Measurements from ENCODE around the gene PIH1D1. TPM values are rescaled to one million over a fixed set of nuclear protein-coding genes. Genes with fewer than 3 reads are reported as not detected.

Gene PIH1D1
- total RNA-seq, 1 experiment from 2014 or later, result 166 TPM

GRCh38 chr19:49497789-49498103, 46.1 kb upstream of the PIH1D1 start:
- Histone ChIP-seq H3K9me3 (ENCODE audit: control insufficient read depth, low read depth, low read length) (no peaks in the 10 kb centered on the region), H2AFZ (ENCODE audit: low read length) (no peak overlapping the region), H3K18ac (ENCODE audit: insufficient read length, low read depth, low read length) (no peak overlapping the region), H2AK5ac (ENCODE audit: insufficient read length, low read length) (no peak overlapping the region), H2BK15ac (ENCODE audit: low read depth, low read length) (no peak overlapping the region), H3K4me1 (ENCODE audit: insufficient read depth, low read length) (no peaks in the 10 kb centered on the region; the same call in none of the 2 replicates), H2BK120ac (ENCODE audit: low read depth, low read length, poor library complexity, severe bottlenecking) (no peak overlapping the region), H3K79me1 (ENCODE audit: insufficient read depth, low read depth, low read length, poor library complexity, severe bottlenecking) (peaks cover 10% of the 10 kb centered on the region), H3K79me2 (ENCODE audit: insufficient read depth, low read length) (peaks cover 4% of the 10 kb centered on the region; the same call in 1 of the 2 replicates), H3K27me3 (ENCODE audit: insufficient read depth, low read length) (no peaks in the 10 kb centered on the region), H3K23me2 (ENCODE audit: insufficient read length, low read depth, low read length, poor library complexity, severe bottlenecking) (peaks cover 6% of the 10 kb centered on the region), H3K9ac (ENCODE audit: extremely low read depth, insufficient read length, low read length) (no peak overlapping the region), H3K23ac (ENCODE audit: insufficient read length, low read depth, low read length) (no peak overlapping the region), H3K27ac (ENCODE audit: insufficient read length, low read depth, low read length) (no peak overlapping the region), H2BK12ac (ENCODE audit: insufficient read length, low read depth, low read length) (no peak overlapping the region), H3T11ph (ENCODE audit: low read length) (no peak overlapping the region), H4K20me1 (ENCODE audit: control insufficient read depth, insufficient read depth, insufficient read length) (no peaks in the 10 kb centered on the region), H3K4ac (ENCODE audit: low read depth, low read length) (no peak overlapping the region), H2BK5ac (ENCODE audit: insufficient read length, low read length) (no peak overlapping the region), H4K5ac (ENCODE audit: insufficient read length, low read depth, low read length) (no peak overlapping the region), H2BK20ac (ENCODE audit: low read depth, low read length, poor library complexity, severe bottlenecking) (no peak overlapping the region), H3K56ac (ENCODE audit: insufficient read length, low read depth, low read length) (no peak overlapping the region), H4K8ac (replicated peaks; ENCODE audit: insufficient read length, low read depth, low read length) (no peak overlapping the region), H3K14ac (ENCODE audit: insufficient read depth, low read length) (no peak overlapping the region), H3K4me2 (ENCODE audit: insufficient read depth, insufficient read length, low read length) (peak overlapping the region; percentile 88), H4K91ac (ENCODE audit: insufficient read length, low read depth, low read length) (no peak overlapping the region)
- peak overlapping the region; percentile 94 for H3K4me3 Mint-ChIP-seq
- H3K4me1 Mint-ChIP-seq, result peaks cover 22 to 39% of the 10 kb centered on the region in 2 experiments
- peaks cover 0 to 3% of the 10 kb centered on the region in 2 experiments; a peak in 1 of 5 replicates for H3K9me3 Mint-ChIP-seq
- peaks cover 38 to 45% (median 39%) of the 10 kb centered on the region in 3 experiments for H3K36me3 Mint-ChIP-seq (ENCODE audit: insufficient read depth in 1 of 3, low read depth in 3 of 3)
- no peaks in the 10 kb centered on the region for H3K27me3 Mint-ChIP-seq (ENCODE audit: low read depth)
- H3K27ac Mint-ChIP-seq, result peak overlapping the region in 2 of 3 experiments; percentile 90 to 99; a peak in 2 of 7 replicates
- TF ChIP-seq CTCF (conservative IDR thresholded peaks at IDR 0.05), result no peak
- WGBS (ENCODE audit: extremely low coverage, insufficient read length, low lambda C conversion rate), result no CpG with 5 or more reads among the region's 12 CpGs
- DNase-seq, result no peak

Data from H9 (cell line).